ENCODE results near the gene CDC25A.

The CDC25A gene

DNA sequence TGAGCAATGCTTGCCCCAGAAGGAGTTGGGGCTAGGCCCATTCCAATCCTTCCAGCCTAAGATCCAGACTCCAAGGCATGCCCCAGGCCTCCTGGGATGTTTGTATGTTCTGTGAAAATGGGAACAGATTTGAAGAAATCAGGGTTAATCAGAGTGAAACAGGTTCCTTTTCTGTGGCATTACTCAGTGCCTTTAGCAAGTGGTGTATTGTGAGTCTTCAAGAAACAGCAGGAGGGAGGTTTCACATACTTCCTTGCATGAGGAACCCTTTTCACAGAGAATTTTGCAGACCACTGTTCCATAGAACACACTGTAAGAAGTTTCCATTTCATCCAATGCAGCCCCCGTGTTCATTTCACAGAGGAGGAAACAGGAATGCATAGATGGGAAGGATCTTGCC, 8.4 kb upstream of the CDC25A start:
- in situ Hi-C loops (cut with MboI; ENCODE audit: low sequenced_read_pairs) = no loop called here

DNA sequence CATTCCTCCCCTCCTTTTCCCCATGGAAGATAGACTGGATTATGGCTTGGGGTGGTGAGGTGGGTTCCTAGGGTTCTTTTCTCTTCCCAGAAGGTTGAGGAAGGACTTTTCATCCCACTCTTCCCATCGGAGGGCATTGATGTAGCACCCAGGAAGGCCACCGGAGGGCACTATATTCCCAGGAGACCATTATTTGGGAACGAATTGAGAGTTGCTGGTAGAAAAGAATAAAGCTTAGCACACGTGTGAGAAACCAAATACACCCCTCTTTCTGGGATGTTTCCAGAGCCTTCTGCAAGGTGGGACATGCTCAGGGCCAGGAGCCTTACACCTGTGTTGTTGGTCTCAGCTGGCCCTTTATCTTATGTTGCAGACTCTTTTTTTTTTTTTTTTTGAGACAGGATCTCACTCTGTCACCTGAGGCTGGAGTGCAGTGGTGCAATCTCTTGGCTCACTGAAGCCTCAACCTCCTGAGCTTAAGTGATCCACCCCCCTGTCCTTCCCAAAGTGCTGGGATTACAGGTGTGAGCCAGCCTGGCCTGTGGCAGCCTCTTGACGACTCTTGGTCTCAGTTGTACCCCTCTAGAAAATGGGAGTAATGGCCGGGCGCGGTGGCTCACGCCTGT, 6.3 kb upstream of the CDC25A start:
- in situ Hi-C loops (cut with MboI; ENCODE audit: low sequenced_read_pairs) = no loop called here

DNA sequence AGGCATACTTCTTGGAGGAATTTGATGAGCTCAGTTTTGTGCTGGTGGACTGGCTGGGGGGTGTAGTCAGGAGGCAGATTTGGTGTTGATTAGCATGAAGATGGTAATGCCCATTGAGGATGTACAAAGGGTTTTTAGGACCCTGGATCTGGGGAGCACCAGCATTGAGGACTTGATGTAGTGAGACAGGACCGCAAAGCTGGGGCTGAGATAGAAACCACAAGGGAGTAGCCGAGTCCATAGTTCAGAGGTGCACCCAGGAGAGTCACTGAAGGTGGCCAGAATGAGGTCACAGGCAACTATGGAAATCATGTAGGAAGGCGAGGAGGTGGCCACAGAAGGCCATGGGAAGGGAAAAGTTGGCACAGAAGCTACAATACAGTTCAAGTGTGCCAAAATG, 2.7 kb upstream of the CDC25A start:
- in situ Hi-C loops (cut with MboI; ENCODE audit: low sequenced_read_pairs) = no loop called here

DNA sequence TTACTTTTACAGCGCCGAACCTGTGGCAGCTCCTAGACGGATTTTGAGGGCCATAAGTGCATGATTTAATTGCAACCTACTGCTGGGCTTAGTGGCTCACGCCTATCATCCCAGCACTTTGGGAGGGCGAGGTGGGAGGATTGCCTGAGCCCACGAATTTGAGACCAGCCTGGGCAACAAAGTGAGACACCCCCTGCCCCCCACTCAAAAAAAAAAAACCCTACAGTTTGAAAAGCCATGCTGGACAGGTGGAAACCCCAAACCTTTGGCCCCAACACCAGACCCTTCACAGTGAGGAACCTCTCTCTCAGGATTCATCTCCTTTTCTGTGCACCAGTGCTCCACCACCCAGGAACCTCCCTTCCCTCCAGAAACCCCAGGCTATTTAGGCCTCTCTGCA, 1.1 kb upstream of the CDC25A start:
- in situ Hi-C loops (cut with MboI; ENCODE audit: low sequenced_read_pairs) = no loop called here

DNA sequence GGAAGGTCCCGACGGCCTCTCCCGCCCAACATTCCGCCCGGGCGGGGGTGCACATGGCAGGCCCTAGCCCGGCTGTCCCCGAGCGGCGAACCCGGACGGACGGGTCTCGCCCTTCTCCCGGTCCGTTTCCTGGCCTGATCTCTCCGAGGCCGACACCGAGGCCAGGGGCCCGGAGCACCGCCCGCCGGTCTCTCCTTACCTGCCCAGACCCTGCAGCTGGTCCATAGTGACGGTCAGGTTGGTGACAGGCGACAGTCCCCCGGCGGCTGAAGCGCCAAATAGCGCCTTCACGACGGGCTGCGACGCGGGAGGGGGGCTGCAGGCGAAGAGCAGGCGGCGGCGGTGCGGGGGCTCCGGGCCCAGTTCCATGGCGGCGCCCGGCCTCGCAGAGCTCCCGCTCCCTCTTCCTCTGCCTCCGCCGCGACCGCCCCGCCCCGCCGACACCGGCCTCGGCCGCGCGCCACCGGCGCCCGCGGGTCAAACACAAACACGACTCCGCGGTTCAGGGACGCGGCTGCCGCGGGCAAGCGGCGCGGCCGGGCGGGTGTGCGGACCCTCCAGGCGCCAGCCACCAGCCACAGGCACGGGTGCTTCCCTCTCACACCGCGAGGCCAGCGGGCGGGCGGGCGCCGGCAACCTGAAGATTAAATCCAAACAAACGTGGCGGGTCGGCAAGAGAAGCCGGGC, 495 bp downstream of the CDC25A start:
- in situ Hi-C loops (cut with MboI; ENCODE audit: low sequenced_read_pairs) = no loop called here

DNA sequence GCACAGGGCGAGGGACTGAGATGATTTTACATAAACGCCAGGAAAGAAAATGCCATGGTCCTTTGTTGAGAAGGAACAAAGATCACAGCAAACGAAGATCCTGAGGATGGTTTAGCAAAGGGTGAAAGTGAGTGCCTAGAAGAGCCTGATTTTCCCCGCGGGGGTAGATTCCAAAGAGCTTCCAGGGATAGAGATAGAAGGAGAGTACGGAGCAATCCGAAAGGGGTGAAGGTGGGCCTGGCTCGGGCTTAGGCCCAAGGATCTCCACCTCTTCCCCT, 977 bp downstream of the CDC25A start:
- in situ Hi-C loops (cut with MboI; ENCODE audit: low sequenced_read_pairs) = no loop called here

DNA sequence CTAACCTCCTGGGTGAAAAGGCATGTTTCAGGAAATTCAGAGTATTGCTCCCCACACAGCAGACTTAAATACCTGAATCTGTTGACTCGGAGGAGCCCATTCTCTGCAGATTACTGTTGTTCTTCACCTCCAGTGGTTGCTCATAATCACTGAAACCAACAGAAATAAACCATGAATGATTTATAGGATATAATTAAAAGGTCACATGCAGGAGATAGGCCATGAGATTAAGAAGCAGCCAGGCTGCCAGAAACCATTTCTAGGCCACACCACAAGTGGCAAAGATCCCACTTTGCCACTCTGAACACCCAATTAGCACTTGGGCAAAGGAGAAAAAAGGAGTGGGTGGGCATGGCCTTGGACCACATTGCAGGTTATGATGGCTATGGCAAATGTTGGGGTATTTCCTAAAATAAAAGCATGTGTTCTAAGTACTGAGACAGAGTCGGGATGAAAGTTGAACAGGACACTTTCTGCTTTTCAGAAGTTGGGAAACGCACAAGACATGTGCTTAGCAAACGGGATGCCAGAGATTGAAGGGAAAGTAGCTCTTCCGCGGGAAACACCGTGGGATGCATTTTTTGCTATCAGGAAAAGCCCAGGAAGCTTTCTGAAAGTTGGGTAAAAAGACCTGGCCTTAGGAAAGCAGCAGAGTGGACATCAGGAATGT, 1.5 kb downstream of the CDC25A start:
- in situ Hi-C loops (cut with MboI; ENCODE audit: low sequenced_read_pairs) = no loop called here

DNA sequence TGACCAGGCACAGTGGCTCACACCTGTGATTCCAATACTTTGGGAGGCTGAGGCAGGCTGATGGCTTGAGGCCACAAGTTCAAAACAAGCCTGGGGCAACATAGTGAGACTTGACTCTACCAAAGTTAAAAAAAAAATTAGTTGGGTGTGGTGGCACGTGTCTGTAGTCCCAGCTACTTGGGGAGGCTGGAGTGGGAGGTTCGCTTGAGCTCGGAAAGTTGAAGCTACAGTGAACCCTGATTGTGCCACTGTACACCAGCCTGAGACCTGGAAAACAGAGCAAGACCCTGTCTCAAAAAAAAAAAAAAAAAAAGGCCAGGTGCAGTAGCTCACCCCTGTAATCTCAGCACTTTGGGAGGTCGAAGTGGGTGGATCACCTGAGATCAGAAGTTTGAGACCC, 3.1 kb downstream of the CDC25A start:
- in situ Hi-C loops (cut with MboI; ENCODE audit: low sequenced_read_pairs) = no loop called here

DNA sequence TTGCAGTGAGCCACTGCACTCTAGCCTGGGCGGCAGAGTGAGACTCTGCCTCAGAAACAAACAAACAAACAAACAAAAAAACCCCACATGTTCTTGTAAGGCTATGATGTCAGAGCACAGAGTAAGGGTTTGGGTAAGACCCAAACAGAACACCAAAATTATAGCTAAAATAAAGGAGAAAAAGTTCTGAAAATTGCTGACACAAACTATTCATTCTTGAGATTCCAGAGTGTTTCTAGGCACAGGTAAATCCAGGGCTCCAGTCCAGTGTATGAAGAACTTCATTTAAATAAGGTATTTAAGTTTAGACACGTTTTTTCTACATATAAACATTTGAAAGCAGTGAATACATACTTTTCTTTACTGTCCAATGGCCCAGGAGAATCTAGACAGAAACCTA, 3.9 kb downstream of the CDC25A start:
- in situ Hi-C loops (cut with MboI; ENCODE audit: low sequenced_read_pairs) = no loop called here

DNA sequence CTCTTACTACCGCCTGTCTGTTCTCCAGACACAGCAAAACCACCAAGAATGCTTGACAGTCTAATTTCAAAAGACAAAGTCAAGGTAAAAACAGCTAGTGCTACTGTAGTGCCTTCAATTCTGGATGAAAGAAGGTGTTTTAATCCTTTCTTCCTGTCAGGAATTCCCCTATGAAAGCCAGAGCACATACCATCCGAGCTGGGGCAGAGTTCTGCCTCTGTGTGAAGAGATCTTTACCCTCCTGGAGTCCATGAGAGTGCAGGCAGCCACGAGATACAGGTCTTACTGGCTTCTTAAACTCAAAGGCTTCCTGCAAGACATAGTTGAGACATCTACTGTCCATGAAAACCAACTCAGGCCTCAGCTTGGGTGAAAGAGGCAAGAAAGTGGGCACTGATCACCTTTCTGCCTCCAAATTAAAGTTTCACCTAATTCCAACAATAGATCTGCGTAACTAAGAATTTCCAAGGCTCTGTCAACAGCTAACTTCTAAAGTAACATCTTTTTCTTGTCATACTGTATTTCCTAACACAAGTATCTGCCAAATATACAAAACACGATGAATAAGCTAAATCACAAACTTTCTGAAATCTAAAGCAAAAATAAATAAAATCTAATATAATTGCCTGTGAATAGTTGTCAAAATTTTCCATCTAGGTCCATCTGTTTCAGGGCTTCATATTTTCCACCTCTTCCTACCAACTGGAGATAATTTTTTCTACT, 7.5 kb downstream of the CDC25A start:
- in situ Hi-C loops (cut with MboI; ENCODE audit: low sequenced_read_pairs) = no loop called here

DNA sequence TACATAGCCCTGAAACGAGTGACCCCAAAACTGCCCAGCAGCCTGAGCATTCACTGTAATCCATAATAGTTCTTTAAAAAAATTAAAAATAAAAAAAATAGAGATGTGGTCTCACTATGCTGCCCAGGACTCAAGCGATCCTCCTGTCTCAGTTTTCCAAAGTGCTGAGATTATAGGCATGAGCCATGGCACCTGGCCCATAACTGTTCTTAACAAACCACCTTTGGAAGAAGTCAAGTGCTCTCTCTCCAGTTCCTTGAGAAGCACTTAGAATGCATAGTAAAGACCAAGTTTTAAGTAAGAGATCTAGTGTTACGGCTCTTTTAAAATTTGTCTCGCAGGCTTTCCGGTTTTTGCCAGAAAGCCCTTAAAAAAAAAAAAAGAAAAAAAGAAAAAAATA, 8.2 kb downstream of the CDC25A start:
- in situ Hi-C loops (cut with MboI; ENCODE audit: low sequenced_read_pairs) = no loop called here

DNA sequence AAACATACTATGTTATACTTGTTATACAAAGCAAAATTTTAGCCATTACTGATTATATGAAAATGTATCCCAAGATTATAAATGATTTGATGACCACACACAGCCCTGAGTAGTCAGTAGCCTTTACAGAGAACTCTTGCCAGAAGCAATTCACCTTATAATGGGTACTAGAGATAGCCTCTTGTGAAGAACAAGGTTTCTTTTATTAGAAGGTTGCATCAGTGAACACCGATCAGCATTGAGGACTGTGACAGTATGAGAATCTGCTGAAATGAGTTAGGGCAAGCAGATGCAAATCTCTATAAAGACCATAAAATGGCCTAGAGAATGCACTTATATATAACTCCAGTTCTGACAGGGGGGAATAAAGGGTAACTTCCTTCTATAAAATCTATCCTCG, 10.1 kb downstream of the CDC25A start:
- in situ Hi-C loops (cut with MboI; ENCODE audit: low sequenced_read_pairs) = no loop called here

DNA sequence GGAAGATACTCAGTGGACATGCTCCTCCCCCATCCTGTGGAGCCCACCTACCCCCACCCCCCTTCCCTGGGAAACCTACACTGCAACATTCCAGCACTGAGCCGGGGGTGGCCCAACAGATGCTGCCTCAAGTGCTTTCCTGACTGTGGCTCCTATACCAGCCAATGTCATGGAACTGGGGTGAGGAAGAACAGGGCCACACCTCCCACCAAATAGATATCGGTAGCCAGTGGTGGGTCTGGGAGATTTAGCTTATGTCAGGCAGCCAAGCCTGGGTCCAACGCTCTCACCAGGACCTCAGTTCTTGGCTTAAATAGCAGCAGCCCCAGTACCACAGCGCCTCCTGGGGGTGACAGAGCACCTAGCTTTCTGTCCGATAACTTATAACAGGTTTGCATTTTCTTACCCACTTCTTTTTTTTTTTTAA, 30.3 kb downstream of the CDC25A start:
- in situ Hi-C loops (cut with MboI; ENCODE audit: low sequenced_read_pairs) = loop anchor here (25.0 kb wide), 1 partner anchor 296 kb away; no protein-coding TSS in a partner anchor

DNA sequence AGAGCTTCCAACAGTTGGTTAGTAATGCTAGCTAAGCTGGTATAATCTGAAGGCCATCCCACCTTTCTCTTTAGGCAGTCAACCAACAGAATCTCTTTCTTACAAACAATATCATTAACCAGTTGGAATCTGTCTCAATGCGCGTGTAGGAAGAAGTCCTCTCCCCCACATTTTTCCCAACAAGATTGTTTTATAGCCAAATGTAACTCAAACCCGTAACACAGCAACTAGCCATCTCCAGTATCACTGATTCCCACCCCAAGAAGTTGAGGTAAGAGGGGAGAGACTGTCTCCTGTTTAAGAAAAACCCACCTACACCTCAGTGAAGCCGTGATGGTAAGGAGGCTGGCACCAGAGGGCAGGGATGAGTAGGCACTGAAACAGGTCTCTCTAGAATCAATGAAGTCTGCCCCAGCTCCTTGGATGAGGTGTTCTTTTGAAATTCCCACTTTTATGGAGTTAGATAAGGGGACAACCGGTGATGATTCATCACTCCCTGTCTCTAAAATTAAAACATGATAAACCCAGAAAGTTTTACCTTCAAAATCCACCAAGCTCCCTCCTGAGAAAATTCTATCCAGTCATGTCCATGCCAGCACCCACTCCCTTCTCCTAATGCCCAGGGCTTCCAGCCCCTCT, 30.9 kb downstream of the CDC25A start:
- in situ Hi-C loops (cut with MboI; ENCODE audit: low sequenced_read_pairs) = loop anchor here (25.0 kb wide), 1 partner anchor 295 kb away; no protein-coding TSS in a partner anchor

DNA sequence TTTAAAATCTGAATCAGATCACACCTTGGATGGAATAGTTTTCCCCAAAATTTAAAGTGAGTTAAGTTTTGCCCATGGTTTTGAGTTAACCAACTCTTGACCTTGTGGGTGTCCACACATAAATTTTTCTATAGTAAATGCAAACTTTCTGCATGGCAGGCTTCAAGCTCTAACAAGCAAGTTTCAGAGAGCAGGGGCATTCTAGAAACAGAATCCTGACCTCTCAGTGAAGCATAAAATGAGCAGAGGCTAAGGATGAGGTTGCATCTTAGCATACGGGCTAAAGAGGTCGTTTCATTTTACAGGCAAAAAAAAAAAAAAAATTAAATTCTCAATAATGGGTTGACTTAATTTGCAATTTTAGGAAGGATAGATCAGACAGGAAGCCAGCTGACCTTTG, 32.1 kb downstream of the CDC25A start:
- in situ Hi-C loops (cut with MboI; ENCODE audit: low sequenced_read_pairs) = loop anchor here (25.0 kb wide), 1 partner anchor 294 kb away; no protein-coding TSS in a partner anchor

DNA sequence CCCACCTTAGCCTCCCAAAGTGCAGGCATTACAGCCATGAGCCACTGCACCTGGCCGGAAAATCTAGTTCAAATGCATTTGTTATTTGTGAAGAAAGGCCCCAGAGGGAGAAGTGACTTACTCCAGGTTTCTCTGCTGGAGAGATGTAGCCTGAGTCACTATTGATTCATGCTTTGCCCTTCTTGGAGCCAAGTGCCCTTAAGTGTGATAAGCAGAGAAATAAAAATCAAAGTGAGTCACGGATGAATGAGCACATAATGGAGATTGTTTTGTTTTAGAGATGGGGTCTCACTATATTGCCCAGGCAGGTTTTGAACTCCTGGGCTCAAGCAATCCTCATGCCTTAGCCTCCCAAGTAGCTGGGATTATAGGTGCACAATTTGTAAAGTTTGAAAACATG, 33.1 kb downstream of the CDC25A start:
- in situ Hi-C loops (cut with MboI; ENCODE audit: low sequenced_read_pairs) = loop anchor here (25.0 kb wide), 1 partner anchor 293 kb away; no protein-coding TSS in a partner anchor

DNA sequence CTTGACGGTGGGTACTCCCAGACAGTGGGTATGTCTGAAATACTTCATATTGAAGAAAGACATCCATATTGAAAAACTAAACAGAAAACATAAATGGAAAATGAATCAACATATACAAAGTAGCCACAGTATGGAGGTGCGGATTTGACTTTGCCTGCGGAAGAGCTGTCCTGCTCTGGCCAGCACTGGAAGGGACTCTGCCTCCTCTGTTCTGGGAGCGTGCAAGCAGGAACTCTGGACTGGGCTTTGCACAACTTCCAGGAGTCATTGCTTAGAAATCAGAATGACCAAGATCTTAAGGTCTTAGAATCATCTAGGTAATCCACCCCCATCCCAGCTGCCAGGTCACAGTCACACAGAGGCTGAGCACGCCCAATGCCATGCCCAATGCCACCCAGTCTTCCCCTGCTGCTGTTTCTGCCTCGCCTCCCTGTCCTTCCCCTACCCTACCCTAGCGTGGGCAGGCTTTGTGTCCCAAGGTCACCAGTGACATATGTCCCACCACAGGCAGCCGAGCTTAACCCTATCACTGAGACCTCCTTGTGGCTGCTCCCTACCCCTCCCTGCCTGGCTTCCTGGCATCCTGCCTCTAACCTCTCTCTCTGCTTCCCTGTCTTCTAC, 36.3 kb downstream of the CDC25A start:
- in situ Hi-C loops (cut with MboI; ENCODE audit: low sequenced_read_pairs) = loop anchor here (25.0 kb wide), 1 partner anchor 290 kb away; no protein-coding TSS in a partner anchor

DNA sequence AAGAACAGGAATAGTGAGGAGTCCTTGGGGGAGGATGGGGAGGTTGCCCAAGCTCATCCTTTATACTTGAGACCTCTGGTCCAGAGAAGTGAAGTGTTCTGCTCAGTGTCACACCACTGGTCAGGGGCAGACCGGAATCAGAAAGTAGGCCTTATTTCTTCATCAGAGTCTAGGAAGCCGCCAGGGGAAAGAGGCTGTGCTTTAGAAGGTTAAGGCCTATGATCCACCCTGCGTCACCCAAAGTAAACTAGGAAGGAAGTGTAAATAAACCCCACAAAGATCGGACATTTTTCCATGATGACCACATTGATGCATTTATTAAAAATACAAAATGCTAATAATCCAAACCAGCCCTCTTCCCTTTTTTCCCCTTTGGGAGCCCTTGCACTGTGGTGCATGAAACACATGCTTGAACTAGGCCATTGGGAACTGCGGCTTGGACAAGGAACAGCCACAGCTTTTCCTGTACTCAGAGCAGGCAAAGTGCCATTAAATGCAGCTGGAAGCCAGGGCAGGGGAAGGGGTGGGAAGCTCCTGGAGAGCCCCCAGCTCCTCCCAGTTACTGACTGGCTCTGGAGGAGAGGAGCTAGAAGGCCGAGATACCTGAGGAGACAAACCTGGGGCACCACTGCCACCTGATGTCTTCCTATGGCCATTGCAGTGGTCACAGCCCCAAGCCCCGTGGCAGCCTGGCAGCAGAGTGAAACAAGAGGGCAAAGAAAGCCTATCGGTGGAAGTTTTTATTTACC, 37.0 kb downstream of the CDC25A start:
- in situ Hi-C loops (cut with MboI; ENCODE audit: low sequenced_read_pairs) = loop anchor here (25.0 kb wide), 1 partner anchor 289 kb away; no protein-coding TSS in a partner anchor

DNA sequence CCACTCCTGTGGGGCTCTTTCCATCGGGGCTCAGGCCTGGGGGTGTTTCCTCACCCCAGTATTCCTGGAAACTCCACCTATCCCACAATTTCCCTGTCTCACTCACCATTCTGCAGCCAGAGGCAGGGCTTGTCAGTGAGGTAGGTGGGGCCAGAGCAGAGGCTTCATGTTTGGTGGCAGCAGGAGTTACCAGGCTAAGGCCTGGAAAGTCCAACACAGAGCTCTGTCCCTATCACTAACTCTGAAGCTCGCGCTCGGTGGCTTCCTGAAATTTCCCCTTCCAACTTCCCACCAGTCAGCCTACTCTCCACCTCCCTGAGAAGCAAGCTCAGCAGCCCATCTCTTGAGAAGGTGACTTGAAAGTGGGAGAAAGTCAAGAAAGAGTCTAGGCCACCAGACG, 44.2 kb downstream of the CDC25A start:
- in situ Hi-C loops (cut with MboI; ENCODE audit: low sequenced_read_pairs) = no loop called here

DNA sequence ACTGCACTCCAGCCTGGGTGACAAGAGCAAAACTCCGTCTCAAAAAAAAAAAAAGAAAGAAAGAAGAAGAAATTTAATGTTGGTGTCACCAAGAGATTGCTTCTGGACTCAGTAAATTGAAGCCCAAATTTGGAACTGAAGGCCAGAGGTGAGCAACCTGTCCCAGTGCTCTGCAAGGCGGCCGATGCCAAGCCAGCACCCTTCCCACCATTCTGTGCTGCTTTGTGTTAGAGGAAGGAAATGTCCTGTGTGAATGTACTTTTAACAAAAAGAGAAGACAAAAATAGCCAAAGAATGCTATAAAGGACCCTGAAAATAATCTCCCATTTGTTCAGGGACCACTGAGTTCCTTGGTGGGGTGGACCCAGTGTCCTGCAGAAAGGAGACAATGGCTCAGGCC, 44.6 kb downstream of the CDC25A start:
- in situ Hi-C loops (cut with MboI; ENCODE audit: low sequenced_read_pairs) = no loop called here

Measured in HL-60/S4 treated with phorbol 12-myristate 13-acetate at 8.2 ng/mL for 4 days and 3 days (cell line).